MM.1S (cell line): Measurements from ENCODE around the gene LILRB4.
"Not testable (repeated sequence)": the region's sequence is repeated elsewhere in the genome, so short reads cannot be mapped to it uniquely, and the experiment has no call there.

Source experiments
- EZH2 ChIP-seq: fragments of 300-600 bp; sonication (generic); optimal IDR thresholded peaks from 2 replicates; pipeline ENCODE3; 2017; ENCODE audit warnings: low read depth, mild to moderate bottlenecking, antibody characterized with exemption, low read length, mixed read lengths
- TF ChIP-seq, protein P1 (sequence below): fragments of 300-600 bp; sonication (generic); IDR thresholded peaks from 2 replicates; pipeline ENCODE4 v1.5.1; 2016; ENCODE audit warnings: antibody characterized with exemption, low read length, mixed read lengths

DNA sequence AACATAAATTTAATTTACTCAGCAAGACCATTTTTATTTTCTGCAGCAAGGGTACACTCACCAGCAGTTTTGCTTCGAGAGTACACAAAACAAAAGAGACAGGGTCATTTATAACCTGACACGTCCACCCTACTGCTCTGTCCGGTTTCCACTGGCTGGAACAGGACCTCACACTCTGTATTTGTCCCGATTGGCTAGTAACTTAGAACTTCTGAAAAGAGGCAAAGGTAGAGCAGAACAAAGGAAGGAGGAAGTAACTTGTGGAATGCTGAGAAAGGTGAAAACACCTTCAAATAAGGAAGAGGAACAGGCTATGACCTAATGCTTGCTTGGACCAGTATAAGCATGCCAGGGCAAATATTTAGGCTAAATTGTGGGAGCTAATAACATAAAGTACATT lies 34.9 kb upstream of the LILRB4 start:
- TF ChIP-seq, protein P1, sequence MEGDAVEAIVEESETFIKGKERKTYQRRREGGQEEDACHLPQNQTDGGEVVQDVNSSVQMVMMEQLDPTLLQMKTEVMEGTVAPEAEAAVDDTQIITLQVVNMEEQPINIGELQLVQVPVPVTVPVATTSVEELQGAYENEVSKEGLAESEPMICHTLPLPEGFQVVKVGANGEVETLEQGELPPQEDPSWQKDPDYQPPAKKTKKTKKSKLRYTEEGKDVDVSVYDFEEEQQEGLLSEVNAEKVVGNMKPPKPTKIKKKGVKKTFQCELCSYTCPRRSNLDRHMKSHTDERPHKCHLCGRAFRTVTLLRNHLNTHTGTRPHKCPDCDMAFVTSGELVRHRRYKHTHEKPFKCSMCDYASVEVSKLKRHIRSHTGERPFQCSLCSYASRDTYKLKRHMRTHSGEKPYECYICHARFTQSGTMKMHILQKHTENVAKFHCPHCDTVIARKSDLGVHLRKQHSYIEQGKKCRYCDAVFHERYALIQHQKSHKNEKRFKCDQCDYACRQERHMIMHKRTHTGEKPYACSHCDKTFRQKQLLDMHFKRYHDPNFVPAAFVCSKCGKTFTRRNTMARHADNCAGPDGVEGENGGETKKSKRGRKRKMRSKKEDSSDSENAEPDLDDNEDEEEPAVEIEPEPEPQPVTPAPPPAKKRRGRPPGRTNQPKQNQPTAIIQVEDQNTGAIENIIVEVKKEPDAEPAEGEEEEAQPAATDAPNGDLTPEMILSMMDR = not testable (repeated sequence)
- not testable (repeated sequence) for TF ChIP-seq EZH2
